GM18505 (cell line): ENCODE data around the gene TTN.
"Not testable (repeated sequence)": the region's sequence is repeated elsewhere in the genome, so short reads cannot be mapped to it uniquely, and the experiment has no call there.

Experiments used
- ATAC-seq: cut with Tn5 transposase; IDR thresholded peaks from one replicate; pipeline ENCODE4 v1.9.1; 2021; ENCODE audit not compliant: unreplicated experiment
- POLR2A ChIP-seq: IDR thresholded peaks from 4 replicates; pipeline ENCODE4 v1.6.1; 2011; ENCODE audit warnings: borderline replicate concordance; ENCODE audit not compliant: insufficient read depth, insufficient read length; ENCODE audit errors: extremely low read depth

The TTN gene

DNA sequence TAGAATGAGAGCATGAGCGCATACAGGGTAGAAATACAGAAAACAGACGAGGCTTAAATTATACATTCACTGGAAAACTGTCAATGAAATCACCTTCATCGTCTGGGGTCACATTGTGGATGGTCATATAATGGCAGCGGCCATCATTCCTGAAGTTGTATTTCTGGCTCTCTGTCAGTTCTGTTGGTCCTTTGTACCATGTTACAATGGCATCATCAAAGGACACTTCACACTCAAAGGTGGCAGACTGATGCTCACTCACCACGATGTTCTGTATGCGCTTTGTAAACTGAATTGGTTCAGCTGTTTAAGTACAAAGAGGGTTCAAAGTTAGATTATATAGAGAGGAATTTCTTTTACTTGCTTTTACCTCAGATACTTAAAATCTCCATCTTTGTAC, 104.9 kb downstream of the TTN start:
- TF ChIP-seq POLR2A: no peak
- no peak for ATAC-seq

DNA sequence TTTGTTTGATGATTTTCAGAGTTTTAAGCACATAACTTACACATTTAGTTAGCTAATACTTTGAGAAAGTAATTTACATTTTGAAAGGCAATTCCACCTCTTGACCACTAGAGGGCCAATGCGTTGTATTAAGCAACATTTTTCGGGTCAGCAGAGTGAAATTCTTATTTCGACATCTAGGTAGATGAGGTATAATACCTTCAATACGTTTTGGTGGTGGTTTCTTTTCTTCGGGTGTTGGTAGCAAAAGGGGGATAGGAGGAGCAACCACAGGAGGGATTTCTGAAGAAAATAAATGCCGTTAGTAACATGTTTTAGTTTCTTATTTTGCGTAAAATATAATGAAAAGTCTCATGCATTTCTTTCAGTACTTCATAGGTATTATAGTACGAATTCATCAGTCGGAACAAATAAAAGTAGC, 106.3 kb downstream of the TTN start:
- TF ChIP-seq POLR2A: no peak
- ATAC-seq: no peak

GRCh38 chr2:178700136-178700535, 107.1 kb downstream of the TTN start:
- TF ChIP-seq POLR2A: no peak
- ATAC-seq: no peak

GRCh38 chr2:178692845-178693244, 114.4 kb downstream of the TTN start:
- TF ChIP-seq POLR2A: no peak
- no peak for ATAC-seq

DNA sequence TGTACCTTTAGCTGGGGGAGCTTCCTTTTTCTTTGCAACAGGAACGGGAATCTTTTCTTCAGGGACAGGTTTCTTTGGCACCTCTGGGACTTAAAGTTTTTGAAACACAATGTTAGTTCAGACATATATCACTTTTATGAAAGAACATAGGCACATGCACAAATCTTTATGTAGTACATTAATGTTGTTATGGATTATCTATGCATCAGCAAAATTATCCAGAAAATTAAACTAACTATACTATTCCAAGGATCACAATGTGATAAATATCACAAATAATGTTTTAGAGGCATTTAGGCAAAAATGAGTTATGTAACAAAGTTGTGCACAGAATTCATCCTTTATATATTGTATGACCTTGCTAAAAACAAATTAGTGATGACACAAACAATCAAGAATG, 117.4 kb downstream of the TTN start:
- TF ChIP-seq POLR2A: no peak

GRCh38 chr2:178683877-178684276, 123.3 kb downstream of the TTN start:
- ATAC-seq: no peak
- no peak for TF ChIP-seq POLR2A

More for the DNA sequence above, 117.4 kb downstream of the TTN start:
- ATAC-seq: no peak

- ATAC-seq: no peak
- TF ChIP-seq POLR2A: no peak
Measured at GRCh38 chr2:178681081-178681480, 126.1 kb downstream of the TTN start.

GRCh38 chr2:178679891-178680290, 127.3 kb downstream of the TTN start:
- no peak for ATAC-seq
- TF ChIP-seq POLR2A: no peak

- ATAC-seq: no peak
- TF ChIP-seq POLR2A: no peak
Measured at GRCh38 chr2:178677599-178677998, 129.6 kb downstream of the TTN start.

DNA sequence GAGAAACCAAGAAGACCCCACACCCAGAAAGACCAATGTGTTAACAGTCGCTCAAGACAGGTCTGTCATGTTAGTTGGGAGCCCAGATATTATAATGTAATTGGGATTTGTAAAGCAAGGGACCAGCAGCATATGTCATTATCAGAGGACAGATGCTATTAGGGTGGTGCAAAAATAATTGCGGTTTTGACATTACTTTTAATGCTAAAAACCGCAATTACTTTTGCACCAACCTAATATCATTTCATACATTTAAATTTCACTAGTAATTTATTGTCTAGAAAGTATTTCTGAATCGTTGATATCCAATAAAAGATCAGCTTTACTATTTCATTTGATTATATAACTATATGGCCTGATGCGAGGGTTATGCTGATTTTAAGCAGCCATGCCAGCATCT, 131.2 kb downstream of the TTN start:
- ATAC-seq: no peak
- no peak for TF ChIP-seq POLR2A

- TF ChIP-seq POLR2A: no peak
- no peak for ATAC-seq
Measured at GRCh38 chr2:178674122-178674521, 133.1 kb downstream of the TTN start.

DNA sequence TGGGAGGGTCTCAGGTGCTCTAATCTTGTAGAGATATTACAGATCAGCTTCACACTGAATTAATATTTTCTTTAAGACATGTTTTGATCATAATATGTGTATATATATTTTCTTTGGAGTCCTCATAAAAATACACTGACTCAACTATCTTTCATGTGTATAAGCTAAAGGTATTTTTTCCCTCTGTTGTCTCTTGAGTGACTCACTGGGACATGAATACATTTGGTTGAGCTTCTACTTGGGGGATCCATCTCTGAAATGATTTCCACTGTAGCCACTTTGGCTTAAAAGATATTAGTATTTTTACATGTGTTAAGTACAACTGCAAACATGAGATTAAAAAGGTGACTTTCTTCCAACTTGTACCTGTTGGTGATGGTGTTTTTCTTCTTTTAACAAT, 140.8 kb downstream of the TTN start:
- TF ChIP-seq POLR2A: no peak

GRCh38 chr2:178658480-178658879, 148.7 kb downstream of the TTN start:
- ATAC-seq: not testable (repeated sequence)

More for the DNA sequence above, 140.8 kb downstream of the TTN start:
- no peak for ATAC-seq

GRCh38 chr2:178650554-178650953, 156.7 kb downstream of the TTN start:
- no peak for ATAC-seq
- no peak for TF ChIP-seq POLR2A

DNA sequence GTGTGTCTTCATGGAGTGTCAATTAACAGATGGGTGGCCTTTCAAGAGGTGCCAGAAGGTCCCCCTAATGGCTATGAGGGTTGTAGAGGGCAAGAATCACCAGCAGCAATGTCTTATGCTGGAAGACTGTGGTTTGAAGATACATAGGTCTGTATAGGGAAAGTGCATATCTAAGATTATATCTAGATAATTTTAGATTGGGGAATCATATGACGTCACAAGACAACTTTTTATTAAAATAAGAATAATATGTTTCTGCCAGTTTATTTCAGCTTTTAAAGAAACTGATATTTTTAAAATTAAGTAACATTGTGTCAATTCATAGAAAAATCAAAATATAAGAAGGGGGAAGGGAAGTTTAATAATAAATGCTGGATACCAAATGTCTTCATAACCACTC, 162.3 kb downstream of the TTN start:
- no peak for TF ChIP-seq POLR2A

DNA sequence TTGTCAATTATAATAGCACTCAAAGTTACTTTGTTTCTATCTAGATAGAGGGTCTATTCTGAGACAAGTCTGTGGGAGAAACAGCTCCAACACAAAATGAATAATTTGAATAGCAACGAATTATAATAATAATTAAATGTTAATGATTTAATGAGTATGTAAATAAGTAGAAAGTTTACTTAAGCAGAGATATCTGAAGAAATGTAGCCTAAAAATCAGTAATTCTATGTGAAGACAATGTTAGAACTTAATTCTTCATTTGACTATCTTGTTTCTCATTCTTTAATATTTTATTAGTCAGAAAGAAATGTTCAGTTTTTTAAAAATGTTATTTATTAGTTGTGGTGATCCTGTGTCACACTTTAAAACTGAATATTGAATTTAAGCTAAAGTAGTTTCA, 165.7 kb downstream of the TTN start:
- no peak for TF ChIP-seq POLR2A
- no peak for ATAC-seq

More for the DNA sequence above, 162.3 kb downstream of the TTN start:
- ATAC-seq: no peak

DNA sequence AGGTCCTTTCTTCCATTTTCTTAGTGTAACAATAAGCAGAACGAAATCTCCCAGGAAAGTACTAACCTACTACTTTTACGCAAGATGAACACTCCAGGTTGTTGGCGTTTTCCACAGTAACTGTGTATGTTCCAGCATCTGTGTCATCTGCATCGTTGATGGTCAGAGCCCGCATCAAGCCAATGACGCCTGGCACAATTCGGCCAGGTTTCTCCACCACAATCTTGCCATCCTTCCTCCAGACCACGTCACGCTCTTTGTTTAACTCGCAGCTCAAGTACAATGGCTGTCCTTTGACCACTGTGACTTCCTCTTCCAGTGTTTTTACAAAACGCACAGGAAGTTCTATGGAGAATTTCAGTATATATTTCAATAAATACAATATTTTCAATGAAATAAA, 171.3 kb downstream of the TTN start:
- TF ChIP-seq POLR2A: no peak

DNA sequence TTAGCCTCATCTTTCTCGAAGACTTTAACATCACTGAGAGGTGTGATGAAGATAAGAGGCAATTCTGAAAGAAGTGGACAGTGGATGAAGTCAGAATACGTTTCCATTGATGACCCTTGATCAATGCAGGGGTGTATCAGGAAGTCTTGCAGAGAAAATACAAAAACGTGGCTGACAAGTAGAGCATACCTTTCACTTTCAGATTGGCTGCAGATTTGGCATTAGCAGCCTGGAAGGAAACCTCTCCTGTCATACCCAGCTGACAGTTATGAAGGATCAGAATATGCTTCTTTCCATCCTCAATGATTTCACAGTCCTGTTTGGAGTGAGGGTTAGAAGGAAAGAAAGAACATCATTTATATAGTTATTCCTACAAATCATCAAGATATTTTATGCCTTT, 174.5 kb downstream of the TTN start:
- TF ChIP-seq POLR2A: no peak
- no peak for ATAC-seq

More for the DNA sequence above, 171.3 kb downstream of the TTN start:
- ATAC-seq: no peak
